NCI-H1417 (cell line): ENCODE results near the gene CDK12.

Experiments used
- DNase-seq, 3 experiments: peaks; one replicate each; lab custom pipeline; 2025; lab: John Stamatoyannopoulos, UW

The CDK12 gene

DNA sequence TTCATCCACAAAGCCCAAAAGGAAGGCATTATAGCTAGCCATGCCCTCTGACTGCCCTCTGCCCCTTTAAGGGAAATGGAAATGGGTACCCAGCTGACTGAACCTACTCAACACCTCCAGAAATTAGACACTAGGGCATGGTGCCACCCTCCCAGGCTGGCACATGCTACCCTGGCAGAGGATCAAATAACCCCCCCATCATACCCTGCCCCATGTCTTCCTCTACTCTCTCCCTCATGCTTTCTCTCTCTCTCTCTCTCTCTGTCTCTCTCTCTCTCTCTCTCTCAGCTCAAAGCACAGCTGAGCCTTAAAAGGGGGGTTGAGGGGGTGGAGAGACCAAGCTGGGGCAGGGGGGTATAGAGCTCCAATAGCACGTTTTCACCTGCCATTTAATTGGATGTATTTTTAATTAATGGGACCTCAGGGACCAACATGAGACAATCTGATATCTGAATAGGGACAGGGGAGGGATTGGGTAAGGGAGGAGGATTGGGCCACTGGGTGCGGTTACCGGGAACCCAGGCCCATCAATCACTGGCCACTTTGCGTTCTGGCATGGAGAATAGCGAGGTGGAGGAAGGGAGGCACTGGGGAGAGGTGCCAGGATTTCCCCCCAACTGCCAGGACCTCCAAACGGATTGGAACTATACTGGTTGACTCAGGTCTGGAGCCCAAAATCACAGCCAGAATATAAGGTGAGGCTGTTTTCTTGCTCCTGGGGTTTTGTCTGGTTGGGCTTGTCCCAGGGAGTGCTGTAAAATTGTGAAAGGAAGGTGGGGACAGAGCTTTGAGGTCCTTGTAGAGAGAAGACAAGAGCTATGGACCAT is 88.7 kb downstream of the CDK12 start:
- DNase-seq = peak in 2 of 3 experiments; percentile 10 to 48

DNA sequence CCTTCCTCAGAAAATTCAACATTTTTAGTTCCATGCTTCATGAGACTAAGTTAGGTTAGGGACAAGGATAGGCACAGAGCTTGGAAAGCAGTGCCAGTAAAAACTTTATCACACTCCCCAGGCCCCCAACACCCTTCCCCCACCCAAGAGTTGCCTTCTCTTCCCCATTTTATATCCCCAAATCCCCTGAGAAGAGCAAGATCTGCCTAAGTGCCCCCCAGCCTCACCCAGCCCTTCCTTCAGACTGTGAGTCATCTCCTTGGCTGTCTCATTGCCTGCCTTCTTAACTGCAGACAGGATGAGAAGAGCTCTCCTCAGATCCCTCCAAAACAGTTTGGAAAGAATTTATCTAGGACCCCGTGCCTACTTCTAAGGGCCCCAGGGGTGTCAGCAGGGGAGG is 90.6 kb downstream of the CDK12 start:
- DNase-seq = no peak

DNA sequence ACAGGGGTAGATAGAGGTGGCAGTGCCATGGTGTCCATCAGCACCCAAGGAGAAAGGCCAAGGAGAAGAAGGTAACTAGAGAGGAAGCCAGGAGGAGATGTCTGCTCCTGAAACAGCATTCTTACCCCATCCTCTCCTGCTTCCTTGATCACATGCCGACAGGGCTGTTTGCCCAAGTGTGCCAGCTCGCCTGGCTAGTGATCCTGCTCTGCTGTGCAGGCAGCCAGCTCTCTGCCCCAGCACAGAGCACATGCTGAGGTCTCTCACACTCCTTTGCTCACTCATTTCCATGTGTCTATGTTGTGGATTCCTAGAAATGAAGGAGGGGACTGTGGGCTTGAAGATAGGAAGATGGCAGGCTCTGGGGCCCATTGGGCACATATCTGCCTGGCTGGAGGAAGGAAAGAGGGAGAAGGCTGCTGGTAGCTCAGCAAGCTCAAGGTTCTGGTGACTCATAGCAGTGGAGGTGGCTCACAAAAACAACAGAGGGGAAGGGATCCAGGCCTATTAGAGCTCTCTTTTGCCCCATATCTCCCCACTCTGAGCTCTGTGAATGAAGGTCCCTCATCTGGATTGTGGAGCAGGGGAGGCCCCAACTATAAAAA is 92.2 kb downstream of the CDK12 start:
- no peak for DNase-seq

DNA sequence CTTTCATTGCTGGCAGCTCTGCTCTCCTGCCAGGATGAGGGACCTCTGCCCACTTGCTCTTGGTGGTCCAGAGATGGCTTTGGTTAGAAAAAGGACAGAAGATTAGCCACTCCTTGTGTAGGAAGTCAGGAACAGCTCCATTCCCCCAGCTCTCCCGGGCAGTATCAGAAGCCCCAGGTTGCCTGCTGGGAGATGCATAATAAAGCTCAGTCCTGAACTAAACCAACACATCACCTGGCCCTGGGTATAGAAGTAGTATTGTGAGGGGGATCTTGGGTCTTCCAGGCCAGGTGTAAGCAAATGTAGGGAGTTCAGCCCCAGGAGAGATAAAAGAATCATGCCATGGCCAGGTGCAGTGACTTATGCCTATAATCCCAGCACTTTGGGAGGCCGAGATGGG is 94.1 kb downstream of the CDK12 start:
- DNase-seq = peak in 1 of 3 experiments; percentile 10

DNA sequence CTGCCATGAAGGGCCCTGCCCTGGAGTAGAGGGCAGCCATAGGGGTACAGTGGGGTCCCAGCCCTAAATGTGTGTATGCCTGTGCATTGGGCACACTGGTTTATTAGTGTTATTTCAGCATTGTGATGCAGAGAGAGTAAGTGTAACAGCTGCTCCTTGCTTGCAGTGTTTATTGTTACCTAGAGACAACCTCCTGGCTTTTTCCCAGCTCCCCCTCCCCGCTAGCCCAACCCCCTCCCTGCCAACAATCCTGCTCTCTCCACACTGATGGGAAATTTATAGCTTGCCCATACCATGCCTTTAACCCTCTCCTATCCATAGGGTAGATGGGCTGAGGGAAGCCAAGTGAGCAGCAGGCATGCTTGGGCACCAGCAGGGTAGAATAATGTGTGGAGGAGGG is 95.1 kb downstream of the CDK12 start:
- DNase-seq = peak in 2 of 3 experiments; percentile 56 to 77

DNA sequence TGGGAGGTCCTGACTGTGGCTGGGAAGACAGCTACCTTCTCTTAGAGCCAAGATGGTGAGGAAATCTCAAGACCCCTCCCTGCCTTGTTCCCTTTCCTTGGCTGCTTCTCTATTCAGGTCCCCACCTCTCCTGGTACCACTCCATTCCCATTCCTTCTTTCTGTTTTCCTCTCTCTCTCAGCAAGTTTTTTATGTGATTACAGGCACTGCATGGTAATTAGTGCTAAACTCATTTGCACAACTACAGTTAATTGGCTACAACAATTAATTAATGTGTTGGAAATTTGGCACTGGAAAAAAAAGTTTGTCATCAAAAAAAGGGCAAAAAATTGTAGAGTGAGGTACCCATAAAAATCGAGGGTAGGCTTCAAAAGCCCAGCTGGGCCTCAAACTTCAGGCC is 101.1 kb downstream of the CDK12 start:
- DNase-seq = no peak

DNA sequence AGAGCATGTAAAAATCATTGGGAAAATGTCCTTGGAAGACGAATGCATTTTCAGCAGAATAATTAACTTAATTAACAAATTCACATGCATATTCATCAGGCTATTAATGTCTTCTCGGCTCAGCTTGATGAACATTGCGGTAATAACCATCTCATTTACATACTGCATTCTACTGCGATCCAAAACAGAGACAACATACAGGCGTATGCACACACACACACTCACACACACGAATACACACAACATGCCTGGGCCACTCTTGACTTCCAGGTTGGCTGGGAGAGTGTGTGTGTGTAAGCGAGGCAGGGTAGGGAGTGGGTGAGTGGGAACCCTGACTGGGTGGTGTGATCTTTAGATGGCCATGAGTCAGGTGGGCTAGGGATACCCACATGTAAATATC is 101.7 kb downstream of the CDK12 start:
- DNase-seq = peak in 1 of 3 experiments; percentile 35

DNA sequence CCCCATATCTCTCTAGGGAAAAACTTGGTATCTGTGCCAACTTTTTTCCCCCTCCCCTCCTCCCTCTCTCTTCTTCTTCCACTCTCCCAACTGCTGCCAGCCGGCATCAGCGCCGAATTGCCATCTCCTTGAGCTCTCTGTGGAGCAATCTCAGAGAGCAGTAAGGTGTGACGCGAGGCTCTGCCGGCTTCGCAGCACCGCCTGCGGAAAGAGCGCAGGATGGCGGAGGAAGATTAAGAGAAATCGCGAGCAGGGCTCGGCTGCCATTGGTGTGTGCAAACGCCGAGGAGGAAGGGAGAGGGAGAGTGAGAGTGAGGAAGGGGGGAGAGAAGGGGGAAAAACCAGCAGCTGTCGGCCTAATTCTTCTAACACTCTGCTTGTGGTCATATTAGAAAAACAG is 102.2 kb downstream of the CDK12 start:
- peak; percentile 11 to 79 (median 59) for DNase-seq

DNA sequence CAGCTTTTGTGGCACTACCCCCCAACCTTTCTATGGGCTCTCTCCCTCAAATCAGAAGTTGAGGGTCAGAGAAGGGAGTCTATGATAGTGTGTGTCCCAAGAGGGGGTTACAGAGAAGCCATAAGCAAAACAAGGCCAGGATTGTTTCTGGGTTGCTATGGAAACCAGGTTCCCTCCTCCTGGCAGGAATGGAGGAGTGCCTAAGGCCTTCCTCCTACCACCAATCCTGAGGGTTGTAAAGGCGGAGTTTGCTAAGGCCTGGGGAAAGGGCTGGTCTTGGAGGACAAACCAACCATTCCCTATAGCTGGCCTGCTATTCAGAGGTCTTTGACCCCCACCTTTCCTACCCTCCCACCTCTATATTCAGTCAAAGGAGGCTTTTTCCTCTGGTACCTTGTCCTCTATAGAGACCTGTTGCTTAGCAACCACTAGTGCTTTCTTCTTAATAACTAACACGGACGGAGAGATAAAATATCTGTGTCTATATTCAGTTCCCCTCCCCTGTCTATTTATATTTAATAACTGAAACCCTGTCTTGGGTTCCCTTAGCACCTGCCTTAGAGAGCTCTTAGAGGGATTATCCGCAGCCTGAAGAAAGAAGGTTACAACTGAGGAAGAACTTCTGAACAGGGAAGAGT is 103.0 kb downstream of the CDK12 start:
- DNase-seq = peak in 2 of 3 experiments; percentile 74 to 89

DNA sequence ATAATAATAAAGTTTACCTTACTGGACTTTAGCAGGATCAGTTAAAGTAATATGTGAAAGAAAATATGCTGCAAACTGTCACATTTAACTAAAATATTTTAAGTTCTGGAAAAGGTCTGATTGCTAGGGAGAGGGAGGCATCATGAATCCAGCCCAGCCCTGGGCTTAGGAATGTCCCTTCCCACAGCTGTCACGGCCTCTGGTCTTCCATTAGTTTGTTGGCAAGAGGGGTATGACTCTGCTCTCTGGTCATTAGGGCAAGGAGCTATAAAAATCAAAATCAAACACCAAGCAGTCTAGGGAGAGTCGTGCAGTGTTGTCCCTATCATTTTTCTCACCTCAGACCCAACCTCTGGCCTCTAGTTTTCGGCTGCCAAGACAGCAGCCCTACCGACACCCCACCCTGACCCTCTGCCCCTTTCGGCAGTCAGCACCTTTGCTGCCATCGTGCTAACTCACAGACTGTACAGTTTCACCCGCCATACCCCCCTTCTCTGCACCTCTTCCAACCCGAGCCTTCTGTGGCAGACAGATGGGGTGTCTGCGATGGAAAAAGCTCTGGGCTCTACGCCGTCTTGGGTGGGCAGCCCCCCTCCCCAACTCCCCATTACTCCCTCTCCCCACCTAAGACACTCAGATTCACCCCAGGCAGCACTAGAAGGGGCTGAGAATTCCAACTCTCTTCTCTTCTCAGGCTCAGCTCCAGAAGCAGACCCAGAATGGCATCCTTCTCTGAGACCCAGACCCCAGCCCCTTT is 105.0 kb downstream of the CDK12 start:
- no peak for DNase-seq

DNA sequence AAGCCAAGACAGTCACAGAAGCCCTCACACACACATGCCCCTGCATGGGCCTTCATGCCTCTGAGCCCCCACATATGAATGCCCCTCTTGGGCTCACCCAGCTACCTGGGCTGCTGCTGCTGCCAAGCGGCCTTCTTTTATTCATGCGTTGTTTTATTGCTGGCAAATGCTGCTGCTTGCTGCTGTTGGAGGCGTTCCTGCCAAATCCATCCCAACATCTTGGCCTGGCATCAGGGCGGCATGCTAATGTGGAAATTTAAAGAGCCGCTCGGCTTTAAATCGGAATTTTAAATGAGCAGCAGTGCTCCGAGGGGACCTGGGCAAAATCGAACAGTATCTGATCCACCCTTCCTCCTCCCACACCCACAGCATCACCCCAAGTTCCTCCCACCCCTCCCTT is 107.4 kb downstream of the CDK12 start:
- no peak for DNase-seq

DNA sequence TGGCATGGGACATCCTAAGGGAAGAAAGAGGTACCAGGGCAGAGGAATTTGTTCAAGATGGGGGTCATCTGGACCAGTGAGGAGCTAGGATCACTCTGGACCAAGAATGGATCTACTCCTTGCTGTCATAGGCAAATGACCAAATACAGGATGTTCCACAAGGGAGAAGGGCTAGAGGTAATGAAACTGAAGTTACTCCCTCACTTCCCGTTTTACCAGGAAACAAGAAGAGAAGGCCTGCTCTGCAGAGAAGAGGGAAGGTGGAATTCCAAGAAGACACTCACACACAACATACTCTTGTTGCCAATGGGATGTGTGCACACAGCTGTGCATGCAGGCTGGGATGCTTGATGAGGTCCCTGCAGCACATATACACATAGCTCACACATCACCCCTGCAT is 107.8 kb downstream of the CDK12 start:
- no peak for DNase-seq

DNA sequence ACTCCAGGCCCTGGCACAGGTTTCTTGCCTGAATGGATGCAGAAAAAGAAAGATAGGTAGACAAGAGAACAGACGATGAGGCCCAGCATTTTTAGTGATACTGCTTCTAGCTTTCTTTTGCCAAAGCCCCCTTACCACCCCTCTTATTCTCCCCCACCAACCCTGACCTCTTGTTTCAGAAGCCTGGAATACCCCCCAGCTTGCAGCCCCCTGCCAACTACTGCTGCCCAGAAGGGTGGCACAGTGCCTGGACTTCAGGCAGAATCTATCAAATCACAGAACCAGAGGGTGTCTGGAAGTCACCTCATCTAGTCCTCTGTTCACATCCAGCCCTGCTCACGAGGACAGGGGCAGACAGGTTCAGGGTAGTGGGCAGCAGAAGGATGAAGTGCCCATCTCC is 110.8 kb downstream of the CDK12 start:
- DNase-seq = no peak

DNA sequence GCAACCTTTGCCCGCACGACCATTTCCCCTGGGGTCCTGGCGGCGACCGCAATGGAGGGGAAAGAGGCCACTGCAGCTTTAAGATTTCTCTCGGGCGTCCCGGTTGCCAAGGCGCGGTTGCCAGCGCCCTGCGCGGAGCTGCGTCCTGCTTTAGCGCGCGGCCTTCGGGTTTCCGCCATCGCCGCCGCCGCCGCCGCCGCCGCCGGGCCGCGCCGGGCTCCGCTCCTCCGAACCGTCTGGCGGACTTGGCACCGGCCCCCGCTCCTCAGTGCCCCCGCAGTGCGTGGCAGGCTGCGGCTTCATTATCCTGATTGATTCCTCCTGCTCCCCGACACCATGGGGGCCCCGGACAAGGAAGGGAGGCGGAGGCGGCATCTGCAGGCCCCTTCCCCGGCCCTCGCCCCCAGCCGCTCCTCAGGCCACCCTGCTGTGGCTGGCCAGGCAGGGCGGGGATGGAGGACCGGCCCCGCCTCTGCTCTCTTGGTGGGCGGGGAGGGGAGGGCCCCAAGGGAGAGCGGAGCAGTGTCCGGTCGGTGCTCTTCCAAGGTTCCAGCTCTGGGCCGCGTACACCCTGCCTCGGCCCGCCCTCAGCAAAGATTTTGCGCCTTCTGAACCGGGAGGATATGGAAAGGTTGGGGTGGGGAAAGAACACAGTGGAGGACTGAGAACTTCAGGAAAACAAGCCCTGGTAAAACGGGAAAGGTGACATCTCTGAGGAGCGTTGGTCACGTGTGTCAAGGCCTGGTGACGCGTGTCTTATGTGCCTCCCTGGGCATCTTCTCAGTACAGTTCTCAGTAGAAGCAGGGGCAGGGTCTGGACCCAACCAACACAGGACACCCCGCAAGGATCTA is 112.4 kb downstream of the CDK12 start:
- peak; percentile 56 to 94 (median 88) for DNase-seq

DNA sequence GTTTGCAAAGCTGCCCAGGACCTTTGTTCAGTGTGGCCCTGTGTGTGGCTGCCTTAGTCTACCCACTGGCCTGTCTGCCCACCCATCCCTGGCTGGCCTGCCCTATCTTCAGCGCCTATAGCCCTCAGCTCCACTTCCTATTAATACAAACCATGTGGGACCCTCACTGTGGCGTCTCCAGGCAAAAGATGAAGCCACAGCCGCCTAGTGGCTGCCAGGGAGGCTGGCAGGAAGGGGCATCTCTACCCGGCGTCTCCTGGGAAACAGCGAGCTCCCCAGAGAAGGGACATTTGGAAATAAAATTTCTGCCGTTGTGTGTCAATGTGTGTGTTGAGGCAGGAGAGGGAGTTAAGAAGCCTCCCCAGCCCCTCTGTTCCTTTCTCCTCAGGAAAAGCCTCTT is 114.9 kb downstream of the CDK12 start:
- peak in 1 of 3 experiments; percentile 10 for DNase-seq

DNA sequence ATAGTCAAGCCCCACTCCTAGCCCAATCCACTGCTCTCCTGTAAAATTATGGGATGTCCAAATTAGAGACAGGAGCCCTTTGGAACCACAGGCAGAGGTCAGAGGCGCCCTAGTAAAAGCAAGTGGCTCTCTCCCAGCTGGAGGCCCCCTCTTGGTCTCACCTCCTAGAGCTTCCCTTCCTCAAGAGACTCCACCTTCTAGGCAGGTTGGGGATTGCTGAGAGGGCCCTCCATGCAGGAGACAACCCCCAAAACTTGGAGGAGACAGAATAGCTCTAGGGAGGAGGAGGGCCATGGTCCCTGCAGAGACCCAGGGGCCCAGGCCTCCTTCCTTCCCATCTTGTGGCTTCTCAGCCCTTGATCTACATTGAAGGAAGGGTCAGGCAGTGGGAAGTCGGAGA is 117.0 kb downstream of the CDK12 start:
- no peak for DNase-seq

DNA sequence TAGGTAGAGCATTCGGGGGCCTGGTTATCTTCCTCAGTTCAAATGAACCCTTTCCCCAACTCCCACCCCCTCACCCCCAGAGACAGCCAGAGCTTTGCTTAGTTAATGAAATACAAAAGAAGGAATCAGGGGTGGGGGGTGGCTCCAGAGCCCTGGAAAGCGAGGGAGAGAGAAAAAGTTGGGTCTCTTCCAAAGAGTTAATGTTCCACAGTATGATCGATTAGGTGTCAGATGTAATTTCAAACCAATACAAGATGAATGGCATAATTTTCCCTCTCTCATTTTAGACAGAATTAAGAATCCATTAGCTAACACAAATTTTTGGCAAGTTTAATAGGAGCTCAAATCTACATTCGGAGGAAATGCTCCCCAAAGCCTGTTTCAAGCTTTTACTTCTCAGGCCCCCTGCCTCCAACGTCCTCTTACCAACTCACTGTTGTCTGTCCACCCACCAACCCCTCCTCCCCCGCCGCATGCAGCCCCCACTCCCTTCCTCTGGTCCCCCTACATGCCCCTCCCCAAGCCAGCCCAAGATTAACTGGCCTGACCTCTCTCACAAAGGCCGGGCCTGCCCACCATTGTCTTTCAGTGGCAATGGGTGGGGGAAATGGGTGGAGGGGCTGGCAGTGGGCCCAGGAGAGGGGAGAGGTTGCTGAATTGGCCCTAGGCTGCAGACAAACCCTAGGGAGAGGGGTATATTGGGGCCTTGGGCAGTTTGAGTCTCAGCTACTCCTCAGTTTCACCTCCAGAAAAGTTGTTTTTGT is 118.2 kb downstream of the CDK12 start:
- DNase-seq = peak in 1 of 3 experiments; percentile 45

DNA sequence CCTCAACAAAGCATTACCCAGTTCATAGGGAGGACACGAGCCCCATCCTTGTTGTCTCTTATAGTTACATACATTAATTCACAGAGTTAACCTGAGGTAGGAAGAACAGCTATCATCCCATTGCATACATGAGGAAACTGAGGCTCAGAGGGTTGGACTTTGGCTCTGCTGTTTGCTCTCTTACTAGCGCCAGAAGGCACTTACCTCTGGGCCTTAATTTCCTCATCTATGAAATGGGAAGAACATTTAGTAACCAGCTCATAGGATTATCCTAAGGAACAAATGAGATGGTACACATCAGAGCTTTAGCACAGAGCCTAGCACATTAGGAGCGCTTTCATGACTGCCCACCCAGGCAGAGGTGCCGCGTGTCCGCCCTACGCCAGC is 118.8 kb downstream of the CDK12 start:
- no peak for DNase-seq

DNA sequence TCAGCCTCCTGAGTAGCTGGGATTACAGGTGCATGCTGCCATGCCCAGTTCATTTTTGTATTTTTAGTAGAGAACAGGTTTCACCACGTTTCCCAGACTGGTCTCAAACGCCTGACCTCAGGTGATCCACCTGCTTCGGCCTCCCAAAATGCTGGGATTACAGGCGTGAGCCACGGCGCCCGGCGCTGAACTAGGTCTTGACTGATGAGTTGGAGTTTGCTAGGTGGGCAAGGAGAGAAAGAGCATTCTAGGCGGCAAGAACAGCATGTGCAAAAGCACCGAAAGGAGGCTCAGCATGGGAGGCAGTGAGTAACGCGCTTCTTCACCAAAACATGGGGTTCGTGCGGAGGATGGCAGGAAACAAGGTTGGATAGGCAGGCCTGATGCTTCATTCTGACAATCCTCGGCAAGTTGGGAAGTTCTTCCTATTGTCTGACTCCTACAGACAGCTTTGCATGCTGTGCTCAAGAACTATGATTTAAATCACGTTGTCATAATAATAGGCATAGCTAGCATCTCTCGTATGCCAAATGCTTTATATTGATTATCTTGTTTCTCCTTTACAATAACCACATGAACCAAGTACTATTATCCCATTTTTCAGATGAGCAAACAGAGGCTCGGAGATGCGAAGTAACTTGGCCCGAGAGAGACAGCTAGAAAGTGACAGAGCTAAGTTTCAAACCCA is 119.9 kb downstream of the CDK12 start:
- no peak for DNase-seq

DNA sequence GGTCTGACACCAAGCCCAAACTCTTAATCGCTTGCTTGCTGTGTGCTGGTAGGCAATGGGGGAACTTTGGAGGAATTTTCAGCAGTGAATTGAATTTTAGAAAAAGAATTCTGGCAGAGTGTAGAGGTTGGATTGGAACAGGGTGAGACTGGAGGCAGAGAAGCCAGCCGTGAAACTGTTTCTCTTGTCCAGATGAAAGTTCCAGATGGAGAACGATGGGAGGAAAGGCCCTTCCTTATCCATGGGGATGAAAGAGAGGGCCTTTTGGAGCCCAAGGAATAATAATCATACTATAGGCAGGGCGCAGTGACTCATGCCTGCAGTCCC is 120.4 kb downstream of the CDK12 start:
- no peak for DNase-seq
